ENCODE measurements around the gene SLC39A11.

DNA sequence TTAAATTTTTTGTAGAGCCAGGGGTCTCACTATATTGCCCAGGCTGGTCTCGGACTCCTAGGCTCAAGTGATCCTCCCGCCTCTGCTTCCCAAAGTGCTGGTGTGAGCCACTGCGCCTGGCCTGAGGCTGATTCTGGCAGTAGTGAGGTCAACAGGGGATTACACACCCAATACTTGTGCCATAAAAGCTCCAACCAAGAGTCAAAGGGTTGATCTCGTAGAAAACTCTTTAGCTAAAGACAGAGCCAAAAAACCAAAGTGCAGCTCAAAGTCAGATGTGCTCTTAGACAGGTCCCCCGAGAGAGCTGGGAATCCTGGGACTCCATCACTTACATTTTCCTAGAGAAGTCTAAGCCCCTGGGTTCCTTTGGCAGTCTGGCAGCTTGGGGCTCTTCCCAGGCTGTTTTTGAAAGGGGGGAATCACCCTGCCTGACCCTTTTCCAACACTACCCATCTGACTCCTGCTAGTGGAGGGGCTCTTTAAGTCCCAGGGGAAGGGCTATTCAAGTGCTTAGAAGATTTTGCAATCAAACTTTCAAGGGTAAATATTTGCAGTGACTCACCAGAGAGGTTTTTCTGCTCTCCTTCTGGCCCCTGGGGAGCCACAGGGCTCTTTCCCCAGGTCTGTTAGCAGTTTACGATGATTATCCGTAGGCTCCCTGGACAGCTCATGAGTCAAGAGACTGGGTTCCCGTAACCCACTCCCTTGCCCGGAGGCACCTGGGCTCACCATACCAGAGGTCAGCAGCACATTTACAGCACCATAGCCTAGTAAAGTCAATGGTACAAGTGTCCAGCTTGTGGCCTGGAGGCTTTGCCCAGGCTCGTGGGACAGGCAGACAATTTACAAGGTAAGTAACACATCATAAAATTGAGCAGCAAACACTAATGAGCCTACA, 408.7 kb downstream of the SLC39A11 start:
- TF ChIP-seq, protein P1, sequence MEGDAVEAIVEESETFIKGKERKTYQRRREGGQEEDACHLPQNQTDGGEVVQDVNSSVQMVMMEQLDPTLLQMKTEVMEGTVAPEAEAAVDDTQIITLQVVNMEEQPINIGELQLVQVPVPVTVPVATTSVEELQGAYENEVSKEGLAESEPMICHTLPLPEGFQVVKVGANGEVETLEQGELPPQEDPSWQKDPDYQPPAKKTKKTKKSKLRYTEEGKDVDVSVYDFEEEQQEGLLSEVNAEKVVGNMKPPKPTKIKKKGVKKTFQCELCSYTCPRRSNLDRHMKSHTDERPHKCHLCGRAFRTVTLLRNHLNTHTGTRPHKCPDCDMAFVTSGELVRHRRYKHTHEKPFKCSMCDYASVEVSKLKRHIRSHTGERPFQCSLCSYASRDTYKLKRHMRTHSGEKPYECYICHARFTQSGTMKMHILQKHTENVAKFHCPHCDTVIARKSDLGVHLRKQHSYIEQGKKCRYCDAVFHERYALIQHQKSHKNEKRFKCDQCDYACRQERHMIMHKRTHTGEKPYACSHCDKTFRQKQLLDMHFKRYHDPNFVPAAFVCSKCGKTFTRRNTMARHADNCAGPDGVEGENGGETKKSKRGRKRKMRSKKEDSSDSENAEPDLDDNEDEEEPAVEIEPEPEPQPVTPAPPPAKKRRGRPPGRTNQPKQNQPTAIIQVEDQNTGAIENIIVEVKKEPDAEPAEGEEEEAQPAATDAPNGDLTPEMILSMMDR (conservative IDR thresholded peaks at IDR 0.05 in 1 of 2, IDR thresholded peaks at IDR 0.05 in 1 of 2; ENCODE audit: low read depth in 1 of 2, low read length in 2 of 2), result no peak
- TF ChIP-seq EZH2 (IDR thresholded peaks at IDR 0.05; ENCODE audit: low read length, missing control alignments), result no peak

All from fibroblast of lung (primary cell).